ACHN (cell line): Measurements from ENCODE around the gene MYO1D.
A peak's percentile ranks its signal among the peaks of the same experiment; 100 is the strongest.
"Not testable (repeated sequence)": the region's sequence is repeated elsewhere in the genome, so short reads cannot be mapped to it uniquely, and the experiment has no call there.

Experiments used
- DNase-seq: peaks from one replicate; pipeline ENCODE4 v3.0.0-alpha.2; 2015
- in situ Hi-C: cut with HindIII; loops from 2 replicates; pipeline ENCODE4 v1.10.0; 2017; ENCODE audit warnings: low sequenced_read_pairs, low pct_ligation_motif_present, low pct_unique_long_range_greater_than_20kb

The MYO1D gene

DNA sequence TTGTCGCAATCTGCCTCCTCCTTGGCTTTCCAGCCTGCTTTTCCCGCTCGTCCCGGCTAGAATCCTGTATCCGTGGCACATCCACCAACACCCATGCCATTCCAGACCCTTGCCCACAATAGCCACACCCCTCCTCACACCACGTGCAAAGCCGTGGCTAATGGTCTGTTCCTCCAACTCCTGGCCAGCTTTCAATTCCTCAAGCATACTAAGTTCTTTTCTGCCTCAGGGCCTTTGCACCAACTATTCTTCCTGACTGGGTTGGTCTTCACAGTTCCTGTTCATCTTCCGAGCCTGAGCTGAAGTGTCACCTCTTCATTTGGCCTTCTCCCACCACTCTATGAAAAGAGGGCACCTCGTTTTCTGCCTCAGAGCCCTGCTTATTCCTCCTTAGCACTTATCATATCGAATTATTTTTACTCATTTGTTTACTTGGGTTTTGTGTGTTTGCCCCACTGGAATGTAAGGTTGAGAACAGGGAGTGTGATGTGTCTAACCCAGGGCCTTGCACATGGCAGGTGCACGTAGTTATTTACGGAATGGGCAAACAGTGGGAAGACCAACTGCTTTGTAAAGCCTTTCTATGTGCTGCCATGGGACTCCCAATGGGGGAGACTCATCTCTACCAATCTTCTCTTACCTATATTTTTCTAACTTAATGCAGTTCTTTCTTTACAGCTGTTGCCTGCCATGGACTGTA lies 321.2 kb downstream of the MYO1D start:
- DNase-seq: no peak
- in situ Hi-C loops: no loop called here

DNA sequence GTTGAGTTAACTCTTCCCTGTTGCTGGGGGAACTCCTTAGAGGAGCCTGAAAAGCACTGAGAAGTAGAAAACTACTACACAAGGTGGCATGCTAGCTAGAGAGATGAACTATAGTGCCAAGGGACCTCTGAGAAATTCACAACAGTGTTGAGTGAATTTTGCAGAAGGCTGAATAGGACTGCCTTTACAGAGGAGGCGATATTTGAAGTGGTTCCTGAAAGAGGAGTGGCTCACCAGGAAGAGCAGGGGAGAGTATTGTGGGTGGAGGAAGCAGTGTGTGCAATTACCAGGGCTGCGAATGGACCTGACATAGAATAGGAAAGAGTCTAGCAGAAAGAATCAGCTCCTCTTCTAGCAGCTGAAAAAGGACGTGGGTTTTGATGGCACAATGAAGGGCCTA lies 323.8 kb downstream of the MYO1D start:
- no peak for DNase-seq
- in situ Hi-C loops: no loop called here

DNA sequence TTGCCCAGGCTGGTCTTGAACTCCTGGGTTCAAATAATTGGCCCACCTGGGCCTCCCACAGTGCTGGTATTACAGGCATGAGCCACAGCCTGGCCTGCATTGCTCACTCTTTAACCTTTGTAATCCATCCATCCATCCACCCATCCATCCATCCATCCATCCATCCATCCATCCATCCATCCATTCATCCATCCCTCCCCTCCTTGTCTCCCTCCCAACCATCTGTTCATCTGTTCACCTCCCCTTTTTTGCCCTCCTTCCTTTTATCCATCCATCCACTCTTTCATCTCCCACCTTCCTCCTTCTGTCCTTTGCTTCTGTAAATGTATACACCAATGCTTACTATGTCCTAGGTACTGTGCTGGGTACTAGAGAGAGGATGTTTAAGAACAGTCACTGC lies 324.6 kb downstream of the MYO1D start:
- DNase-seq: no peak
- in situ Hi-C loops: no loop called here

DNA sequence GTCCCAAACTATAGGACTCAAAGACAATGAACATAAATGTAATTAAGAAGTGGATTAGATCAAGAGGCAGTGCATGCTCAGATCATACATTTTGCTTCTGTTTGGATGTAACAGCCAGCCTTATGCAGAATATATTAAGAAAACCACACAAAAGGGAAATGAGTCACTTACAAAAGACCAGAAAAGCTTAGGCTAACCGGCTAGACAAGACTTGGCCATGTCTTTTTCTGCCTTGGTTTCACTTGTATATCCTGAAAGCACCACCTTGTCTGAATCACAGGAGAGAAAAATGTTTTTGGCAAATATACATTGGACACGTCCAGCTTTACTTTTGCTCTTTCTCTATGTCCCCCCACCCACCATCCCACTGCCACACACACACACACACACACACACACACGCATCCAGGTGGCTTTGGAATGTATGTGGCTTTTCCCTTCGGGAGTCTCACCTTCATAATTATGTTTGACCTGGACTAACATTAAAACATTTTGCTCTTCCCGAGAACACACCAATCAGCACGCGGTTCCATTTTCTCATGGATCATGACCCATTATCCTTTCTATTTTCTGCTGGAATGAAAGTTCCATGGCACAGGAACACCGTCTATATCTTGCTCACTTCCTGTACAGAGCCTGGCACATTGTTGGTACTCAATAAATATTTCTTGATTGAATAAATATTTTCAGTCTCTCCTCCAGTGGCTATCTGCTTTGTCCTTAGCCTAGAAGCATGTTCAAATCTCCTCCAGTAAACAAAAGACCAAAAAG lies 325.6 kb downstream of the MYO1D start:
- peak; percentile 45 for DNase-seq
- in situ Hi-C loops: no loop called here

DNA sequence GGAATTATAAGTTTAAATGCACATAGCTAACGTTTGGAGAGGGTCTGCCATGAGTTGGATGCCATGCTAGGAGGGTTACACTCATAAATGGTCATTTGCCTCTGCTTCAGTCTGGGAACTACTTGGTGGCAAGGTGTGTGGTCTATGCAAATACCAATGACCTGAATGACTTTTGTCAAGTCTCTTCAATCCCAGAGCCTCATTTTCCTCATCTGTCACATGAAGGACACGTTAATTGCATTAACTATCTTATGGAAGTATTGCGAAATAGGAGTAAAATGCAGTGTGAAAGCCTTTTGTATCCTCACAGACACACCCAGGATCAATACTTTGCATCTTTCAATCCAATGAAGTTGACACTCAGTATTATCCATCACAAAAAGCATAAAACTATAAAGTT lies 327.4 kb downstream of the MYO1D start:
- in situ Hi-C loops: no loop called here
- no peak for DNase-seq

DNA sequence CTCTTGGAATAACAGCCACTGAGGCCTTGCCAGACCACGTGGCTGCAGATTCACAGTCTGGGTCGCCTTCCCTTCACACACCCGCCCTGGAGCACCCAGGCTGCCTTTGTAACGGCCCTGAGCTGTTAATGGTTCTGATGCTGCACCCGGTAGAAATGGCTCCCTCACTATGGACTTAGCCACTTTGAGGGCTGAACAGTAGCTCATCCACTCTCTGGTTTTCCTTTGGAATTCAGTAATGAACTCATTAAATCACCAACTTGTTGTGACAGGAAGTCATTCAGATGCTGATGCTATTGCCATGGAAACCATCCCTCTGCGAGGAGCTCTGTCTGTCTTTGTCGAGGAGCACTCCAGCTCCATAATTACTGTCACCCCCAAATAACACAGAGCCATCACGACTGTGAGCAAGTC lies 330.9 kb downstream of the MYO1D start:
- no peak for DNase-seq
- in situ Hi-C loops: no loop called here

DNA sequence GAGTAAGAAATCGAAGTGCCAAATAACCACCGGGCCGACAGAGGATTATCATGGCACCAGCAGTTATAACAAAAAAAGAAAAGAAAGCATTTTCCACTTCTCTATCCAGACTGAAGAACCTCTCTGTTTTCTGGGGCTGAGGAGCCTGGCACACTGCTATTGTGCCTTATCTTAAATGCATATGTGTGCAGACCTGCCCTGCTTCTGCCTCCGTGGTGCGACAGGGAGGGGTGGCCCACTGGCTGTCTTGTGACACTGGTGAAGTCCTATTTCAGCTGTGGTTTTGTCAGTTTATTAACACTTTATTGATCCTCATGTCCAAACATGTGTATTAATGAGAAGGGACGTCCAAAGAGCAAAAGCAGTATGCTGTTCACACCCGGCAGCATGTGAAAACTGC lies 334.7 kb downstream of the MYO1D start:
- no peak for DNase-seq
- in situ Hi-C loops: no loop called here

DNA sequence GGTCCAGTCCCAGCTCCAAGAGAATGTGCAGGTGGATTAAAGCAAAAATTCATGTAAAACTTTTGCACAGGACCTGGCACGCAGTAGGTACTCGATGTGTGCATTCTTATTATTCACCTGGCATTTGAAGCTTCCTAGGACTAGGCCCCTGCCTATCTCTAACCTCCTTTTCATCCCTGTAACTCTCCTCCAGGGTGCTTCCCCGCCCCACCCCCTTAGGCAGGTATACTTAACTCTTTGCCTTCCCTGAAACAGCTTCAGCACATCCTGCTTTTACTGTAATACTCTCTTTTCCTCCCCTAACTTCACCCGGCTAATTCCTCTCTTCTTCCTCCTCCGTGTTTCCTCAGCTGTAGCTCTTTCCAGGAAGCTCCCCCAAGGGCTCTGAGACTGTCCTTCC lies 335.3 kb downstream of the MYO1D start:
- no peak for DNase-seq
- in situ Hi-C loops: no loop called here

DNA sequence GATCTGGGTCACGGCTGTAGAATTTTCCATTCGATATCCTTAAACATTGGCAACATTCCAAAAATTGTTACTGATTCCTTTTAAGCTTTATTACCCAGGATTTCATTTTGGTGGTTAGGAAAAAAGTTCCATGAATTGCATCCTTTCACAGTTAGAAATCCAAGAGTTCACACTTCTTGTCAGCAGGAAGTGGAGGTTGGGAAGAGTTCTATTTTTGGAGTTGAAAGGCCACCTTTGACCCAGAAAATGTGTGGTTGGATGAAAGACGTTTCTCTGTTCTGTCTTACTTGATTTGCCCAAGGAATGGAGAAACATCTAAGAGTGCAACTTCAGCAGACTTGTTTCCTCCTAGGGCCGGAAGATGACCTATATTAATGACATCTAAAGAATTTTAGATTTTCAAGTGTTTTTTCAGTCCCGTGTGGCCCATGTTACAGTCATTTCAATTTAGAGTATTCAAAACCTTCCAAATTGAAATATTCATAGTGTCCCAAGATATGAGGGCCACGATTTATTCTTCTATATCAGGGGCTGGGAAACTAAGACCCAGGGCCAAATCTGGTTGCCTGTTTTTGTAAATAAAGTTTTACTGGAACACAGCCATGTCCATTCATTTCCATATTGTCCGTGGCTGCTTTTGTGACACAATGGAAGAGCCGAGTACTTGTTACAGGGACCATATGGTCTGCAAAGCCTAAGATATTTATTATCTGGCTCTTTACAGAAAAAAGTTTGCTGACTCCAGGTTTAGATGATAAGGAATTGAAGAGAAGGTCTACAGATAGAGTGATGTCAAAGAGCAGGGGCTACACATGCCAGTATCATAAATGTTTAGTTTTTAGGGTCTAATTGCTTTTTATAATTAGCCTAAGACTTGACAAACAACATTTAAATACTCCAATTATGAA lies 339.9 kb downstream of the MYO1D start:
- DNase-seq: no peak
- in situ Hi-C loops: no loop called here

DNA sequence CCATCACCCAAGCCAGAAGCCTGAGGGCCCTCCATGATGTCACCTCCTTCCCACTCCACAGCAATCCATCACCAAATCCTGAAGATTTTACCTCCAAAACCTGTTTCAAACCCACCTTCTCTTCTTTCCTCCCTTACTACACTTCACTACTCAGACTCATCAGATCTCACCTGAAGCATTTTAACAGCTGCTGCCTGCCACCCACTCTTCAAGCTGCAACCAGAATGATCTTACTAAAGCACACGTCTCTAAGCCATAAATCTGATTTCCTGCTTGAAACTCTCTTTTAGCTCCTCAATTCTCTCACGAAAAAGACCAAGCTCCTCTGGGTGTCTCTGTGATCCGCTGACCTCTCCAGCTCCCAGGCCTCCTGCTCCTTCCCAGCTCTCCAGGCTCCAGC lies 343.6 kb downstream of the MYO1D start:
- in situ Hi-C loops: no loop called here

DNA sequence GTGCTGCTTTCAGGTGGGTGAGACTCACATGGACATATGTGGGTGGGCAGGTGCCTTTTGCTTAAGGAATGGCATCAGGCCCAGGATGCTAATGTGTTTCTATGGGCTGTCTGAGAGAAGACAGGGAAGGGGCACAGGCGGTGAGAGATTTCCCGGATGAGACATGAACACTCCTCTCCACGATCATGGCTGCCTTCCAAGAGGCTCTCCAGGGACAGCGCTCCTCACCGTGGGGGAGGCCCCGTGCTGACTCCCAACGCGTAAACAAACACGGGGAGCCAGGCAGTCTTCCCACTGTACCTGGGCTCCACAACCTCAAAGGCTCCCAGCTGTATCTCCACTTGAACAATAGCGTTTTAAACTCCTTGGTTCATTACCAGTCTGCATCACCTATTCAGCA lies 347.3 kb downstream of the MYO1D start:
- in situ Hi-C loops: no loop called here
- DNase-seq: no peak

More for the DNA sequence above, 343.6 kb downstream of the MYO1D start:
- no peak for DNase-seq

DNA sequence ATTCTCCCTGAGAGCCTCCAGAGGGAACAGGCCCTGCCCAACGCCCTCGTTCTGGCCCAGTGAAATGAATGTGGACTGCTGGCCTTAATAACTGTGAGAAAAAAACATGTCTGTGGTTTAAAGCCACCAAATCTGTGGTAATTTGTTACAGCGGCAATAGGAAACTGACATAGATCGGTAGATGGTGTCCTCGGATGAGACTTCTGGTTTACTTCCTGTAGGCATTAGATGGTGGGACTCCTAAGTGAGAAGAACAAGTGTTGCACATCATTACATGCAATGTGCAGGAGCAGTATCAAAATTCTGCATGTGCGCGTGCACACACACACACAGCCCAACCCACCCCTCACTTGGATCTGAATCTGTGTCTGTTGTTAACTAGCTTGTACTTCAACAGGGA lies 348.1 kb downstream of the MYO1D start:
- DNase-seq: no peak
- in situ Hi-C loops: no loop called here

DNA sequence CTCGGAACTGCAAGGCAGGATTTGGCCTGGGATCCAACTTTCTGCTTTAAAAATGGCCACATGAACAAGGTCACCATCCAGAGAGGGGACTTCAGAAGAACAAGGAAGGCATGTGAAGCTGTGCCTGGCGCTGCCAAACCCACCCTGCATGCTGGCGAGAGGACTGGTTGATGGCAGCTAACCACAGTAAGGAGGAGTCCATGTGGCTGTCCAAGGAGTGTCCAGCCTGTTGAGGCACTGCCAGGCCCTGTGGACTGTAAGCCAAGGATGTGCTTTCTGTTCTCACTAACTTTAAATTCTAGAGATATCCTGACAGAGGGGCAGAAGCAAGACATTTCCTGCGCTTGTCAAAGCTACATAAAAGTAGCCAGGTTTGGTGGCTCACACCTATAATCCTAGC lies 349.8 kb downstream of the MYO1D start:
- no peak for DNase-seq
- in situ Hi-C loops: no loop called here

DNA sequence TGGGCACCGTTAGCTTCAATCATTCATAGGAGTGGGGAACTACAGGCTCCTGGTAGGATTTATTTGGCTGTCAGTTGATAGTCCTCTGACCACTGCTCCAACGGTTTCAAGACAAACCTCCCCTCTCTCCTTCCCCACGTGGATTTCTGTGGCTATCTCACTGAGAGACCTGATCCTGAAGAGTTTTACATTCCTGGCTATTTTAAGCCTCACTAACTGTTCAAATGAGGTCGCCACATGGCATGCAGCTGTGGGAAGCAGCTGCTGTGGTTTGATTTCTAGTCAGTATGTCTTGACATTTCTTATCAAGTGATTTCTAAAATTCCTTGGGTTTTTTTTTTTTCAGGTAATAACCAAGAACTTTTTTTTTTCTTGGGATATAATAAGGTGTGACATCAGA lies 351.8 kb downstream of the MYO1D start:
- in situ Hi-C loops: no loop called here
- DNase-seq: no peak

DNA sequence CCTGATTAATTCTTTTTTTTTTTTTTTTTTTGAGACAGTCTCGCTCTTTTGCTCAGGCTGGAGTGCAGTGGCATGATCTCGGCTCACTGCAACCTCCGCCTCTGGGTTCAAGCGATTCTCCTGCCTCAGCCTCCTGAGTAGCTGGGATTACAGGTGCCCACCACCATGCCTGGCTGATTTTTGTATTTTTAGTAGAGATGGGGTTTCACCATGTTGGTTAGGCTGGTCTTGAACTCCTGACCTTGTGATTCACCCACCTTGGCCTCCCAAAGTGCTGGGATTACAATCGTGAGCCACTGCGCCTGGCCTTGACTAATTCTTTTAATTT lies 352.4 kb downstream of the MYO1D start:
- DNase-seq, in situ Hi-C loops: not testable (repeated sequence)

DNA sequence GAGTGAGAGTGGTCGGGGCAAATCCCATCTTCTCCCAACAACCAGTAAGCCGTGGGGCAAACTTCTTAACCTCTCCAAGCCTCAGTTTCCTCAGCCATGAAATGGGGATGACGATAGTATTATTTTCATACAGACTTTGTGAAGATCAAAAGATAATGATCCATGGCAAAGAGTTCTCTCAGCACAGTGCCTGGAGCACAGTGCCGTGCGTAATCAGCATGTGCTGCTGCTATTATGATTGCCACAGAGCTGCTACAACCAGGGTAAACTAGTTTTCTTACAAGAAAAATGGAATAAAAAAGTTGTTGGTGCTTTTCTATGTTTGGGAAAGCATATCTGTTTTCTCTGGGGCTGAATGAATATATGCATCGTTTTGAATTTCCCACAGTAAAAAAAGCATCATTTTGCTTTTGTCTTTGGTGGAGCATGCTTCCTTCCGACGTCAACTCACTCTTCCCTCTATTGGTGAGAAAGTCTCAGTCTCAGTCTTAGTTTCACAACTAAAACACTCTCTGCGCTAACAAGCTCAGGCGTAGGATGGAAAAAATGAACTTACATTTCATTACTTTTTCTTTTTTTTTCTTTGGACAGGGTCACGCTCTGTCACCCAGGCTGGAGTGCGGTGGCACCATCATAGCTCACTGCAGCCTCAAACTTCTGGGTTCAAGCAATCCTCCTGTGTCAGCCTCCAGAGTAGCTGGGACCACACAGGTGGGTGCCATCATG lies 352.9 kb downstream of the MYO1D start:
- in situ Hi-C loops: no loop called here
- no peak for DNase-seq

DNA sequence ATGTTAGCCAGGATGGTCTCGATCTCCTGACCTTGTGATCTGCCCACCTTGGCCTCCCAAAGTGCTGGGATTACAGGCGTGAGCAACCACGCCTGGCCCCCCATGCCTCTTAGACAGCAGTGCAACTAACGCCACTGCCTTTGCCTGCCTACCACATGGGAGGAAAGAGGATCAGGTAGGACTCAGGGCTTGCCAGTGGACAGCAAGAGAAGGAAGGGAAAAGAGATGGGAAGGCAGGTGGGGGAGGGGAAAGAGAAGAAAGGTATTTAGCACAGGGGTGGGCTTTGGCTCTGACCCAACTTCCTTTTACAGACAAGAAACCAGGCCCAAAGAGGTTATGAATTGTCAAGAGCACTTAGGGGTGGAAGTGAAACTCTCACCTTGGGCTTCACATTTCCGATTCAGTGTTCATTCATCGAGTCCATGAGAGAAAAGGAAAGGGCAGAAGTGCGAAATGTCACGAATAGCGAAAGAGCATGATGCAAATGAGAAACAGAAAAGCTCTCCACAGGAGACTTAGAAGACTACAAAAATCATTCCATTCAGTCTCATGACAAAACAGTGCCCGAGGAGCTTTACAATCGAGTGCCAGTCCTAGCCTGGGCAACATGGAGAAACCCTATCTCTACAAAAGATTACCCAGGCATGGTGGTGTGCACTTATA lies 353.8 kb downstream of the MYO1D start:
- no peak for DNase-seq
- in situ Hi-C loops: no loop called here

DNA sequence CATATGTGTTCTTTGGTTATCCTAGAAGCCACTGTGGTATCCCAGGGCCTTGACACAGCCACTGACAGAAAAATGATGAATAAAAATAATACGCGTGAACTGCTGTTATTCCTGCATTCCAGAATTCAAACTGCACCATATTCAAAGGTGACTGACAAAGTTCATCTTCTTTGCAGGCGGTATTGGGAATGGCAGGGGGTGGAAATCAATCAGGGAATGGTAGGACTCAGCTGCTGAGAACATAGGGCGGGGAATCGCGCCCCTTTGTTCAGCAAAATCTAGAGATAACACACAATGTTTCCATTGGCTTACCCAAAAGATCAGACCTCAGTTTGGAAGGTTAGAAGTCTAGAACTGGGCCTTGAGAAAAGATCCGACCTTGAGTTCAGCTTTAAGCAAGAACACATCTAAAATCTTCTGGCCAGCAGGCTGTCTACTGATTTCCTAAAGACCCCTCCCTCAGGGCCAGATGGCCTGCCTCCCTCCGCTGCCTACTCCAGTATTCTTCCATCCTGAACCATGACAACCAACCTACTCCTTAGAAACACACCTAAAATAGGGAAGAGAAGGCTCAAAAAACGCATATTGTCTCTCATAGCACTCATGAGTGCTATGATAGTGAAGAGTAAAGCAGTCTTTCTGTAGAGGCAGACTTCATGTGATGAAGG lies 356.1 kb downstream of the MYO1D start:
- in situ Hi-C loops: no loop called here
- DNase-seq: no peak
